ENCODE results near the gene IRF2BP1. TPM values are rescaled to one million over a fixed set of nuclear protein-coding genes. Genes with fewer than 3 reads are reported as not detected.

The IRF2BP1 gene
- total RNA-seq, 1 donor from 2014 or later: 32.9 TPM

DNA sequence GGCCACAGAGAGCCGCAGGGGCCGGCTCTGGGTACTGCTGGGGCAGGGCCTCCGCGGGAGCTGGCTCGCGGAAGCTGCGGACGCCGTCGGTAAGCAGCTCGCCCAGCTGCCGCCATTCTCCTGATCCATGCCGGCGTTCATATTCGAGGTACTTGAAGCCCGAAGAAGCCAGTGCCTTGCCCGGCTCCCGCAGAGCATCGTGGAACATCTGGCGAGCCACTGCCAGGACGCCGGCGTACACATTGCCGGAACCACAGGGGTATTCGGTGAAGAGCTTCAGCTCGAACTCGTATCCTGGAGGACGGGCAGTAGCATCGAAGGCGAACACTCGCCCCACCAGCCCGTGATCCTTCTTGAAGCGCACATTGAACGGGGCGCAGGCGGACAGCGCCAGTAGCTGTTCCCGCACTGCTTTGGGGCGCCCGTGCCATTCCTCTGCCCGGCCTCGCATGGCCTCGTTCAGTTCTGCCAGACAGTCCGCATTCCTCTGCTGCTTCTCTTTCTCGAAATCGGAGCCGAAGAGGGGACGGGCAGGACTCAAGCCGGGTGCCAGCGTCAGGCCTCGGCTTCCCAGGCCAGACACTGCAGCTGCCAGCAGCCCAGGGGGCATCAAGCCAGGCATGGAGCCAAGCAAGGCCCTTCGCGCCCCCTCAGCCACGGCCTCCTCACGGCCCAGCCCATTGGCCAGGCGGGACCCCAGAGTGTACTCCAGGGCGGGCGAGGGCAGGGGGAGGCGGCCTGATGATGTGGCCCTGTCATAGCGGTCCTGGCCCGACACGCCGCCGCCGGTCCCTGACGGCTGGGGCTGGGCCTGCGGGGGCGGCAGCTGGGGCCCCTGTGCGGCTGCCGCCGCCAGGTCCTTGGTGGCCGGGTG is 1.0 kb downstream of the IRF2BP1 start:
- H3K27me3 ChIP-seq (ENCODE audit: control insufficient read depth, insufficient read depth, low read length): no peaks in the 10 kb centered on the region
- DNase-seq (ENCODE audit: low read depth): no peak
- peak overlapping the region; percentile 81 for H3K4me3 ChIP-seq (ENCODE audit: low read depth, low read length)
- TF ChIP-seq, protein P1, sequence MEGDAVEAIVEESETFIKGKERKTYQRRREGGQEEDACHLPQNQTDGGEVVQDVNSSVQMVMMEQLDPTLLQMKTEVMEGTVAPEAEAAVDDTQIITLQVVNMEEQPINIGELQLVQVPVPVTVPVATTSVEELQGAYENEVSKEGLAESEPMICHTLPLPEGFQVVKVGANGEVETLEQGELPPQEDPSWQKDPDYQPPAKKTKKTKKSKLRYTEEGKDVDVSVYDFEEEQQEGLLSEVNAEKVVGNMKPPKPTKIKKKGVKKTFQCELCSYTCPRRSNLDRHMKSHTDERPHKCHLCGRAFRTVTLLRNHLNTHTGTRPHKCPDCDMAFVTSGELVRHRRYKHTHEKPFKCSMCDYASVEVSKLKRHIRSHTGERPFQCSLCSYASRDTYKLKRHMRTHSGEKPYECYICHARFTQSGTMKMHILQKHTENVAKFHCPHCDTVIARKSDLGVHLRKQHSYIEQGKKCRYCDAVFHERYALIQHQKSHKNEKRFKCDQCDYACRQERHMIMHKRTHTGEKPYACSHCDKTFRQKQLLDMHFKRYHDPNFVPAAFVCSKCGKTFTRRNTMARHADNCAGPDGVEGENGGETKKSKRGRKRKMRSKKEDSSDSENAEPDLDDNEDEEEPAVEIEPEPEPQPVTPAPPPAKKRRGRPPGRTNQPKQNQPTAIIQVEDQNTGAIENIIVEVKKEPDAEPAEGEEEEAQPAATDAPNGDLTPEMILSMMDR (IDR thresholded peaks at IDR 0.05; ENCODE audit: insufficient read depth, low read length, poor library complexity, severe bottlenecking): no peak
- peaks cover 1% of the 10 kb centered on the region for H3K36me3 ChIP-seq (ENCODE audit: control insufficient read depth, insufficient read depth, low read length)

DNA sequence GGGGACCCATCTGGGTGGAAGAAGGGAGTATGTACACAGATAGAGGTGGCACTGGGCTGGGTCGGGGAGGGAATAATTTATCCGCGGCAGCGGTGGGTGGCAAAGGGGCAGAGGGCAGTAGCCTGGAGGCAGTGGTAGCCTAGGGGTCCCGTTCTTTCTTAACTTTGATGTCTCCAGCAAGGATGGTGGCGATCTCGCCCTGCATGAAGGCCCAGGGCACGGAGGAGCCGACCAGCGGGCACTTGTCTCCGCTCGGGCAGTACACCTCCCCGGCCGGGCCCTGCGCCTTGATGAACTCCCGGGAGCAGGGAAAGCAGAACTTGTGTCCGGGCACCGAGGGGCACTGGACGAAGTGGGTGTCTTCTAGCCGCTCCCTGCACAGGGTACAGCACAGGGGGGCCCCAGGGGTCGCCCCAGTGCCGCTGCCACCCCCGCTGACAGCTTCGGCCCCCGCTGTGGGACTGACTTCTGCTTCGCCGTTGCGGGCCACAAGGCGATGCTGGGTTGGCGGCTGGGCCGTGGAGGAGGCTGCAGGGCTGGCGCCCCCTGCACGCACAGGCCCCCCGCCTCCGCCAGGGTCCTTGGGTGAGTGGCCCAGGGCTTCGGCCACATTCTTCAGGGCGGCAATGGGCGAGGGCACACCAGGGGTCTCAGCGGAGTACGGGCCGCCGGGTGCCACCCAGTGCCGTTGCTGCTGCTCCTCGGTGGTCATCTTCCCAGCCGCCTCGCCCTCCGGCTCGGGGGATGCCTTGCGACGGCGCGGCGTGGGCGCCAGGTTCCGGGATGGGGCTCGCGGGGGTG is 1.9 kb downstream of the IRF2BP1 start:
- no peak overlapping the region for H3K4me3 ChIP-seq (ENCODE audit: low read depth, low read length)
- DNase-seq (ENCODE audit: low read depth): no peak
- H3K27me3 ChIP-seq (ENCODE audit: control insufficient read depth, insufficient read depth, low read length): no peaks in the 10 kb centered on the region
- TF ChIP-seq, protein P1 (IDR thresholded peaks at IDR 0.05; ENCODE audit: insufficient read depth, low read length, poor library complexity, severe bottlenecking): no peak
- H3K36me3 ChIP-seq (ENCODE audit: control insufficient read depth, insufficient read depth, low read length): peaks cover 1% of the 10 kb centered on the region

DNA sequence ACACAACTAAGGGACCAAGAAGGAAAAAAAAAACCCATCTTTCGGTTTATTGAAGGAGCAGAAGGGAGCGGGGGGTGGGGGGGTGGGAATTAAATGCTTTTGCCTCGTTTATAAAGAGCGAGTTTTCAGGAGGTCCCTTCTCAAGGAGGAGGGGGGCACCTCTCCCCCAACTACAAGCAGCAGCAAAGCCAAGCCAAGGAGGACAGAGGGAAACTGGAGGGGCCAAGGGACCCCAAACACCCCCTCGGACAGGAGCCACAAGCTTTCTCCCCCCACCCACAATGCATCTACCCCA is 2.4 kb downstream of the IRF2BP1 start:
- Histone ChIP-seq H3K36me3 (ENCODE audit: control insufficient read depth, insufficient read depth, low read length) (peaks cover 1% of the 10 kb centered on the region), H3K4me3 (ENCODE audit: low read depth, low read length) (no peak overlapping the region), H3K27me3 (ENCODE audit: control insufficient read depth, insufficient read depth, low read length) (no peaks in the 10 kb centered on the region)
- DNase-seq (ENCODE audit: low read depth): no peak
- TF ChIP-seq, protein P1 (IDR thresholded peaks at IDR 0.05; ENCODE audit: insufficient read depth, low read length, poor library complexity, severe bottlenecking): no peak

DNA sequence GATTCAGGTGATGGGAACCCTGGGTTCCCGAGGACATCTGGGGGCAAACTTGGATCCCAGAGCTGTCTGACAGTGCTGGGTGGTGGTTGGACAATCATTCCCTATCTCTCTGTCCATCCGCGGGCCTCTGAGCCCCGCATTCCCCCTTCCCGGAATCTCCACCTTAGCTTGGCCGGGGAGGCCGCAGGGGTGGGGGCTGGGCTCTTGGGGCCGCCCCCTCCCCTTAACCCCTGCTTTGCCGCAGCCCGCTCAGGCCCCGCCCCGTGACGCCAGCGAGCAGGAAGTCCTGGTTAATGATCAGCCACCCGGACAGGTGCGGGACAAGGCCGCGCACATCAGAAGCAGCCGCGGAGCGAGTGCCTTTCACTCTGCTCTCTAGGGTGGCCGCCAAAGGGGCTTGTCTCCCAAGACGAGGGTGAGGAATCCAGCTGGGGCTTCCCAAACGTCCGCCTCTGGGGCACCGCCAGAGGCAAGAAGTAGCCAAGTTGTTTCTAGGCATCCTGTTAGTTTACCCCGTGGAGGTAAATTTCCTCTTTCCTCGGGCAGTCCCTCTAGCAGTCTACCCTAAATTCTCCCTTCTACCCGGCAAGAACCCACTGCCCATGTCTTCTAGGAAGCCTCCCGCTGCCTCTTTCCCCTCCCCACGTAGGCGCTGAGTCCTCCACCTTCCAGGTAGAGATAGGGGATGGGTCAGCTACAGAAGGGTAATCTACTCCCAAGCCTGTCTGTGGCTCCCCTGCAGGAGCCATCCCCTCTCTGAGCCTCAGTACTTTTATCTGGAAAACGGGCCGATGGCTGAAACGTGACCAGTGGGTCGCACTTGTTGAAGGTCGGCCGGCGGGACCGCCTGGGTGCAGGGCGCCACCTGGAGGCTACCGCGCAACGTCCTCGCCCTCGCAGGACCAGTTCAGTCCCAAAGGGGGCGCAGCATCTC is 3.0 kb downstream of the IRF2BP1 start:
- DNase-seq (ENCODE audit: low read depth): no peak
- Histone ChIP-seq H3K4me3 (ENCODE audit: low read depth, low read length) (peak overlapping the region; percentile 20), H3K36me3 (ENCODE audit: control insufficient read depth, insufficient read depth, low read length) (peaks cover 1% of the 10 kb centered on the region), H3K27me3 (ENCODE audit: control insufficient read depth, insufficient read depth, low read length) (no peaks in the 10 kb centered on the region)
- TF ChIP-seq, protein P1 (IDR thresholded peaks at IDR 0.05; ENCODE audit: insufficient read depth, low read length, poor library complexity, severe bottlenecking): peak; percentile 100

DNA sequence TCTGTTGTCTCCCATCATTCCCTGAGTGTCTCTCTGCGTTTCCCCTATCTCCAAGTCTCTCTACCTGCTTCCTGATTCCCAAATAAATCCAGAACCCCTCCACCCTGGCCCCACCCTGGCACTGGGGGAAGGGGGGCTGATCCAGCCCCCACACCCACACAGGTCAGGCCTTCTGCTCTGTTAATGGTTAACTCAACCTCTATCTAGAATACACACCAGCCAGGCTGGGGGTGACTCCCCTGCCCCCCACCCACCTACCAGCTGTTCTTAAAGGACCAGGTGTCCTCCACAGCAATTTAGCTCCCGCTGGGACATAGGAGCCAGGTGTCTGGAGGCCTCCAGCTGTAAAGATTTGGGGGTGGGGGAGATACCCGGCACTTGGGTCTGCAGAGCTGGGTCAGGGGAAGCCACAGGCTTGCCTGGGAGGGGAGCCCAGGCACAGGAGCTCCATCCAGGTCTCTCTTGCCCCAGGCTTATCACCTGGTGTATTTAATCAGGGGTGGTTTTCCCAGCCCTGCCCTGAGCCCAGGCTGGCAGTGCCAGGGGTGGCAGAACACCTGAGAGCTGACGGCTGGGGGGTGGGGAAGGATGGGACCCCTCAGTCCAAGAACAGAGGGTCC is 3.9 kb downstream of the IRF2BP1 start:
- Histone ChIP-seq H3K36me3 (ENCODE audit: control insufficient read depth, insufficient read depth, low read length) (peaks cover 1% of the 10 kb centered on the region), H3K27me3 (ENCODE audit: control insufficient read depth, insufficient read depth, low read length) (no peaks in the 10 kb centered on the region), H3K4me3 (ENCODE audit: low read depth, low read length) (peak overlapping the region; percentile 20)
- TF ChIP-seq, protein P1 (IDR thresholded peaks at IDR 0.05; ENCODE audit: insufficient read depth, low read length, poor library complexity, severe bottlenecking): no peak
- DNase-seq (ENCODE audit: low read depth): no peak
